ENCODE measurements around the gene AZI2.

Gene AZI2

GRCh38 chr3:28348629-28349468 lies at the start of gene AZI2, which contains the start of gene ZCWPW2:
Gene AZI2 (minus strand): TSS chr3:28348824. CDS start chr3:28340617, 8,207 bp downstream.
Gene ZCWPW2 (plus strand): TSS chr3:28348721. CDS start chr3:28413069, 64,348 bp downstream.
- DNase-seq: peak; percentile 97

GRCh38 chr3:28388978-28389377 lies 40.4 kb upstream of the AZI2 start:
- no peak for DNase-seq

GRCh38 chr3:28386049-28386448 lies 37.4 kb upstream of the AZI2 start:
- no peak for DNase-seq

GRCh38 chr3:28376424-28376823 lies 27.8 kb upstream of the AZI2 start:
- no peak for DNase-seq

- DNase-seq: no peak
Measured at GRCh38 chr3:28349469-28350000, 911 bp upstream of the AZI2 start.

- DNase-seq: no peak
Measured at GRCh38 chr3:28348265-28348628, 377 bp downstream of the AZI2 start.

GRCh38 chr3:28347374-28348264 lies 1.0 kb downstream of the AZI2 start:
- DNase-seq: no peak

- no peak for DNase-seq
Measured at GRCh38 chr3:28345690-28346089, 2.9 kb downstream of the AZI2 start.

GRCh38 chr3:28343144-28343543 lies 5.5 kb downstream of the AZI2 start:
- no peak for DNase-seq

- no peak for DNase-seq
Measured at GRCh38 chr3:28337230-28337629, 11.4 kb downstream of the AZI2 start.

GRCh38 chr3:28335246-28335645 lies 13.4 kb downstream of the AZI2 start:
- DNase-seq: no peak

- DNase-seq: no peak
Measured at GRCh38 chr3:28334552-28334951, 14.1 kb downstream of the AZI2 start.

GRCh38 chr3:28328188-28329151 lies 20.2 kb downstream of the AZI2 start:
- DNase-seq: no peak

GRCh38 chr3:28326458-28326926 lies 22.1 kb downstream of the AZI2 start:
- DNase-seq: no peak

GRCh38 chr3:28322464-28322863 lies 26.2 kb downstream of the AZI2 start:
- DNase-seq: no peak

- DNase-seq: no peak
Measured at GRCh38 chr3:28320981-28321380, 27.6 kb downstream of the AZI2 start.

GRCh38 chr3:28317438-28318022 lies 31.1 kb downstream of the AZI2 start:
- DNase-seq: no peak

GRCh38 chr3:28316226-28316625 lies 32.4 kb downstream of the AZI2 start:
- DNase-seq: no peak

GRCh38 chr3:28315711-28316110 lies 32.9 kb downstream of the AZI2 start:
- DNase-seq: no peak

GRCh38 chr3:28308196-28308595 lies 40.4 kb downstream of the AZI2 start:
- DNase-seq: no peak

- no peak for DNase-seq
Measured at GRCh38 chr3:28301688-28302087, 46.9 kb downstream of the AZI2 start.

All from right hindlimb (tissue), 1 donor.